Myocyte (in vitro differentiated cells): ENCODE results near the gene PARD3B. TPM values are rescaled to one million over a fixed set of nuclear protein-coding genes. Genes with fewer than 3 reads are reported as not detected.

ENCODE experiments used
- DNase-seq: peaks from one replicate; pipeline ENCODE4 v3.0.0-alpha.2; 2012; ENCODE audit warnings: low read depth
- total RNA-seq: library from RNA; depleted of rRNA; stranded (reverse); fragments of >200 nt; gene quantifications from 2 replicates; pipeline ENCODE4 v1.2.3, GENCODE V29; 2014

Gene PARD3B
- total RNA-seq, 1 donor from 2014 or later = 7.2 TPM

DNA sequence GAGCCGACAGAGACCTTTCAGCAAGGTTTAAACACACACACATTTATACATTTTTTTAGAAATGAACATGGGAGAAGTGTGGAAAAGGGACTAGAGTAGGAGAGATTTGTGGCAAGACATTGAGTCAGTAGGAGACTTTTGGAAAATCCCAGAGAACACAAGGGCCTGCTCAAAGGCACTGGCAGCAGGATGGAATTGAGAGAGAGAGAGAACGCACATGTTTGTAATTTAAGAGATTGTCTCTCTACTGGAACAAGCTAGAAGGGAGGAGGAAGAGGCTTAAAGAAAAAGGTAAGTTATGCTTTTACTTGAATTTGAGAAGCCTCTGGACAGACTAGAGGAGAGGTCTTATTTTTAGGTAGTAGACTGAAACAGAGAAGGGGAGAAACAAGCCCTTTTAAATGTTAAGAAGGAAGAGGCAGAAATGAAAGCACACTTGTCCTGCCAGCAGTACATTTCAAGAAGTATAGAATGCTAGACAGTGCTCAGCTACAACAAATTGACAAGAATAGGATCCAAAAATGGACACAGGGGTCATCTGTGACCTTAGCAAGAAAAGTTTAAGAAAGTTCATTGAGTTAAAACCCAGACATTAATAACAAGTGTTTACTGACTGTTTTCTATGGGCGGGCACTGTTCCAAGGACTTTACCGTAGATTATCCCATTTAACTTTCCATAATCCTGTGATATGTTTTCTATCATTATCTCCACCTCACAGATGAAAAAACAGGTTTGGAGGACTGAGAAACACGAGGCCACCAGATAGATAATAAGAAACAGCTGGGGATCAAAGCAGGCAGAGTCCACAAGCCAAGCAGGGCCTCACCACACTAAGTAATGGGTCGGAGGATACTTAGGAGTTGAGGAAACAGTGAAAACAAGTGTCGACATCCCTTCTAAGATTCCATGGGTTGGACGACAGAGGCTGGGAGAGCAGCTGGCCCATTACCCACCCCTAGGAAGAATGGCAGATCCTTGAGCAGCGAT is 830.5 kb downstream of the PARD3B start:
- DNase-seq = peak; percentile 23

DNA sequence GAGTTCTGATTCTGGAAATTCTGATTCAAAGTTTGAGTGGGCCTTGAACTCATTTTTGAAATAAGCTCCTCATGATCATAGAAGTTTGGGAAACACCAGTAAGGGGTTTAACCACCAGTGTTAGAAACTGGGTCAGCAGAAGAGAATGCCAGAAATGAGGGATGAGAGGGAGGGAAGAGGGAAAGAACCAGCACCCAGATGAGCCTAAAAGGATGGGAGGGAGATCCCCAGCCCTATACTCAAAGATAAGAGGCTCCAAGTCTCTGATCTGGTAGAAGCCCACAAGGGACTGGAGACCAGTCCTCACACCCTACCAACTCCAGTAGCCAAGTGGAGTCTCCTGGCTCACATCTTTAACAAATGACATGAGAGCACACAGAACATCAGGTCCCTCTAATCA is 832.0 kb downstream of the PARD3B start:
- DNase-seq = no peak

DNA sequence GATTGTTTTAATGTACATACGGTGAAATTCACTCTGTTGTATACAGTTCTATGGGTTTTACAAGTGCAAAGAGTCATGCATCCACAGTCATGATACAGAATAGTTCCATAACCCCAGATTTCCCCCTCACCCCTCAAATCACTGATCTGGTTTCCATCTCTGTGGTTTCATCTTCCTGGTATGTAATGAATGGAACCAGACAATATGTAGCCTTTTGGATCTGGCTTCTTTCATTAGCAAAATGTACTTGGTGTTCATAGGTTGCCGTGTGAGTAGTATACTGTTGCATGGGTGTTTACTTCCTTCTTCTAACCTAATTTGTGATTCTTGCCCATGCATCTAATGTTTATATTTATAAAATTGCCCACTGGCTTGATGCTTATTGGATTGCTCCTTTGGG is 838.3 kb downstream of the PARD3B start:
- DNase-seq = no peak

DNA sequence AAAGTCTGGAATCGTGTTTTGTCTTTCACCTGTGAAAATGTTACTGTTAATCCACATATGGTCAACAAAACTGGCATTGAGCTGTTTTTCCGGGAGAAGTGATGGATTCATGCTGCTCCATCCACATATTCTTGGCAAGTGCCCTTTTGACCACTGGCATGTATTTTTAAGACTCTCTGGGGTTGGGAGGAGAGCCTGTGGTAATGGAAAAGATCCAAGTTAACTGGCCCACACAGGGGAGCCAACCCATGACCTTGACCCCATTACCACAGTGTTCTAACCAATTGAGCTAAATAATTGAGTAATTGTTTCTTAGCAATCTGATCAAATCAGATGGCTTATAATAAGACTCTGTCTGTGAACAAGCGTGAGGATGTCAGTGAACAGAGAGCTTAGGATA is 840.8 kb downstream of the PARD3B start:
- peak; percentile 86 for DNase-seq

DNA sequence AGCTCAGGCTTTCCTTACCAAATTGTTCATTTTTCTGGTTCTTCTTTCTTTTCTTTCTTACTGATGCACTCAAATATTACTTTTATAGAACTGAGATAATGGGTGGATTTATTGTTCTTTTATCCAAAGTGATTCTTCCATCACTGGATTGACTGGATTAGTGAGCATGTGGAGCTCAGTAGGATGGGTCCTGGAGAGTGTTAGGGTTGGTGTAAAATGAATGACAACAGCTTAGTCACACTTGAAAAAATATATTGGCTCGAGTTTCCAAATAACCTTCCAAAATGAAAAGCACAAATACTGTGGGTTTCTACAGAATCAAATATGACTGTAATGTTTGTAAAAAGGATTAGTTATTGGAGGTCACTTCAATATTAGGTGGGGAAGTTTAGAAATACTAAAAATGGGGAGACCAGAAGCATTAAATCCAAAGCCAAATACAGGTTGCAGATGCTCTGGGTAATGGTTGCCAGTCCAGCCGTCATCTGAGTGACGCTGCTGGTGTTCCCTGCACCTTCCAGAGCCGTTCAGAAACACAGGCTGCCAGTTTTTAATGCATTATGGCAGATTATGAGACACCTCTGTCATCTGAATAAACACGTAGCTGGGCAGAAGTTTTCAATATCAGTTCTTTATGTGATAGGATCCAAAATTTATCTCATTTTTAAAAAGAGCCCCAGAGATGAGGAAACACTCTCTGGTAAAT is 842.2 kb downstream of the PARD3B start:
- no peak for DNase-seq

DNA sequence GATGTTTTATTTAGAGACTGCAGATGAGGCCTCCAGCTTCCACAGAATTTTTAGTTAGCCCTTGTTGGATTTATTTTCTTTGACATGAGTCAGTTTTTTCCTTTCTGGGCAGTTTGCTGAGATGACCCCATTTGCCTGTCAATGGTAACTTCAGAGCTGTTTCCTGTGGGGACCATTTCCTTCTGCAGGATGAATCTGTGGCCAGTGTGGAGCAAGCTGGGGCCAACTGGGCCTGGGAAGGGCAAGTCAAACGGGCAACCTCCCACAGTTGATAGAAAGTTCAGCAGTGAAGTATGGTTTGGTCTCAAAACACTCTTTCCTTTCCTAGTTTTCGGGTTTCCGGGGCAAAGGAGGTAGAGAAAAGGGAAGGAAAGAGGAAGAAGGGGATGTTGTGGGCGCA is 845.6 kb downstream of the PARD3B start:
- DNase-seq = no peak

DNA sequence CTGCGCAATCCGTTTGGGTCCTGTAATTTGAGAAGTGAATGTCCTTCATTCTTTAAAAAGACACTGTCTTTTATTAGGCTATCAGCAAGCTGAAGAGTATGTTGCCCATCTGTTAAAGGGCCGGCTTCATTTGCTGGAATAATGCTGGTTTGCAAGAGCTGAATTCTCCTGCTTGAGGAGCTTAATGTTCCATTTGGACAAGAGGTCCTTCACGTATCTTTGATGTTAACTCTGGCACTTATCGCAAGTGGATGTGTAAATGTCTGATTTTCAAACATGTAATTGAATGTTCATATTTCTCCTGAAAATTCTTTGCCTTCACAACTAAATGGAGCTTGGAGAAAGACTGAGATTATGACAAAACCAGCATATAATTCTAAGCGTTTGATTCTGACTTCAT is 856.2 kb downstream of the PARD3B start:
- no peak for DNase-seq

DNA sequence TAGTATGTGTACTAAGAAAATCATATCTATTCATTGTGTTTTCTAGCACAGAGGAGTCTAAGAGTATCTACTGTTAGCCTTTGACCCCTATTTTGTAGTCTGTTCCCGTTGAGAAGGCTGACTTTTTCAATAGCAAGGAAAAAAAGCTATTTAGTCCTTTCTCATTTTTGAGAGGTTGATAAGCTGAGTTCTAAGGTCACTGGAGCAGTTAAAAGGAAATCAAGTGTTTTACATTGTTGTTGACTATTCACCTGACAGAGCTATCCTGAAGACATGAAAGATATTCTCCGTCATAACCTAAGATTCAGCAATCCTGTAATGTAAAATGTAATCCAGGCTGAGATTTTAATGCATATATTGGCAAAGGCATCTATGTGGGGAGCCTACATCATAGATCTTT is 856.7 kb downstream of the PARD3B start:
- DNase-seq = no peak

DNA sequence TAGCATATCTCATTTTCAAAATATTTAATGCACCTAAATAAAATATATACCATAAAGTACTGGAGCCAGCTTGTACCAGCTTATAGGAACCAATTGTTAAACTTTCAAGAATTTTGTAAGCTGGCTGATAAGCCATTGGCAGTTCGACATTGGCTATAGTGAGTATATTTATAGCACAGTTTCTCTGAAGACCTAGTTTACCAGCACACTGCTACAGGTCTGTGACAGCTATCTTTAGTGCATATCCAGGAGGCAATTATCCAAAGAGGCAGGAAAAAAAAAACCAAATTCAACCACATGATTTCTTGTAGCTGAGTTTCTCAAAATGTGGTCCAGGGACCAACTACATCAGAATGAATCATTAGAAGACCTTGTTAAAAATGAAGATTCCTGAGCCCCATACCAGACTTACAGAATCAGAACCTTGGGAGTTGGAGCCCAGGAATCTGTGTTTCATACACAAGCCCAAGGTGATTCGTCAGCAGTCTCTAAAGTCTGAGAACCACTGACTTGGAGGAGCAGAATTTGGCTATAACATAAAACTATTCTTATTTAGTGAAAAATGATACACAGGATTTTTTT is 858.1 kb downstream of the PARD3B start:
- DNase-seq = peak; percentile 22

DNA sequence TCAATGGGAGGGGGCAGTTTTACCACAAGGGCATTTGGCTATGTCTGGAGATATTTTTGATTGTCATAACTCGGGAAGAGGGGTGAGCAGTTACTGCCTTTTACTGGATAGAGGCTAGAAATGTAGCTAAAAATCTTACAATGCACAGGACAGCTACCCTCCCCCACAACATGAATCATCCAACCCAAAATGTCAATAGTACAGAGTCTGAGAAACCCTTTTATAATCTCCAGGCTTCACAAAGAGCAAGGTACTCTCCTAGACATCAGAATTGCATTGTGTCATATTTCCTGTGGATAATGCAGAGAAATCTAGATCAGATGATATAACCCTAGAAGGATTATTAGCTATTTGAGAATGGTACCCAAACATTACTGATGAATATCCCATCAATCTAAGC is 859.9 kb downstream of the PARD3B start:
- DNase-seq = no peak

DNA sequence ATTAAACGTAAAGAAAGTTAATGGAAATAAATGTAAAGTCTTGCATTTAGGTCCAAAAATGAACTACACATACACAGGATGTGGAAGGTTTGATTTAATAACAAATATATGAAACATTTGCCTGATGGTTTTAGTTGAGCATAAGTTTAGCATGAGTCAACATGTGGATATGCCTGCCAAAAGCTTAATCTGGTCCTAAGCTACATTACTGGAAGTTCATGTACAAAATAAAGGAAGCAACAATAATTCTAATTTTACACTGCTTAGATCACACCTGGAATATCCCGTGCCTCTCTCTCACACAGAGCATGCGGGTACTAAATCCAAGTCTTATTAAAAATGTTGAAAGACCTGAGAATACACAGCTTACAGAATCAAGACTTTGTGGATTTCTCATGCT is 860.5 kb downstream of the PARD3B start:
- DNase-seq = peak; percentile 53

DNA sequence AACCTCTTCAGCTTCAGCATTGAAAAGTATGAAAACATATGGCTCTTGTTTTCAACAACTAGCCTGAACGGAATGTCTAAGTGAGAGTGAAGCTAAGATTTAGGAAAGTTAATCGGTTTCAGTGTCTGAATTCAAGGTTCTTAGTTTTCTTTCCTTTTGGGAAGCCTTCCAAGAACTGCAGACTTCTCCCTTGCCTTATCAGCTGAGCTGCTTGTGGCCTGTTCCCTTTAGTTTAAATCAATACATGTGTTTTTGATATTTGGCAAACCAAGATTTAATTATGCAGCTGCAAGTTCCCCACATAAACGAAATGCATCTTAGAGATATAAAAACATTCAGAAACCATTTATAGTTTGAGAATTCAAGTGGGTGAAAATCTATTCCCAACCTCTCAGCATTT is 862.7 kb downstream of the PARD3B start:
- DNase-seq = no peak

DNA sequence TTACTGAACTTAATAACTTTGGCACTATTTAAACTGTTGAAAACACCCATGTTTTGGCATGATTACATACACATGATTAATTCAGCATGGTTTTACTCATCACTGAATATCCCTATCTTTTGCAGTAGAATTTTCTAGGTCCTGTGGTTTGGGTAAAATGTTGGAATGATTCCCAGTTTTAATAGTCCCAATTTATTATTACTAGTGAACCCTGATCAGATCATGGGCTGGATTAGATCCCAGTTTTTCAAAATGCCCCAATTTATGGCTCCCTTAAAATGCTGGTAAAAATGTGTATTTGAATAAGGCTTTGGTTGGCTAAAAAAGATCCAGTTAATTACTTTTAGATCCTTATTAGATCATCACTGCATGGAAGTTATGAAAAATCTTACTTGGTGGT is 863.4 kb downstream of the PARD3B start:
- no peak for DNase-seq

DNA sequence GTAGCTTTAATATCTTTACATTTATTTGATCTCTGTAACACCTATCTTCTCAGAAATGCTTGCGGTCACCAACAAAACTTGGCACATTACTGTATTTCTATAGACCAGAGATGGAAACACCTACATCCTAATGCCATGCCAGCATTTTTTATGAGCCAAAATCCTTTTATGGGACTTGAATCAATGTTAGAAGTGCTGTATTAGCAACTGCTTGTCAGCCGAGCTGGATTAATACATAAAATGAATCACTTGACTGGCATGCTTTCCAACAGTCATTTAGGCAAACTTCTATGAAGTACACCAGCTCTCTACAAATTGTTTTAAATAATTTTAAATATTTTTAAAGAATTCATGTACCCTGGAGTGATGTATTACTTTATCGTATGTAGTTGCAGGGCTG is 864.1 kb downstream of the PARD3B start:
- DNase-seq = no peak

DNA sequence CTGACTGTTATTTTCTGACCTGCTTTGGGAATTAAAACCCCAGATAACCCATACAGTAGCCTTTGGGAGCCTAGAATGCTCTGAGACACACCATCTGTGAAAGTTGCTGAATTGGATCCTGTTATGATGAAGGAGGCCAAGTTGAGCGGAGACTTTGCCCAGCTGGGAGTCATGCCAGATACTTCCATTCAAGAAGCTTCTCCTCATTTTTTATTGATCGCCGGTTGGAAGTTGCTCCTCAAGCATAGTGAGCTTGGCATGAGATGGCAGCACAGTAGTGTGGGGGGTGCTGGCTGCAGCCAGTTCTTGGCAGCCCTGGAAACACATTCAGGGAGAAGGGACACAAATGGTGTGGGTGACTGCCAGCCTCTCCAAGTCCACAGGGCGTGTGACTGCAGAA is 866.3 kb downstream of the PARD3B start:
- DNase-seq = no peak

DNA sequence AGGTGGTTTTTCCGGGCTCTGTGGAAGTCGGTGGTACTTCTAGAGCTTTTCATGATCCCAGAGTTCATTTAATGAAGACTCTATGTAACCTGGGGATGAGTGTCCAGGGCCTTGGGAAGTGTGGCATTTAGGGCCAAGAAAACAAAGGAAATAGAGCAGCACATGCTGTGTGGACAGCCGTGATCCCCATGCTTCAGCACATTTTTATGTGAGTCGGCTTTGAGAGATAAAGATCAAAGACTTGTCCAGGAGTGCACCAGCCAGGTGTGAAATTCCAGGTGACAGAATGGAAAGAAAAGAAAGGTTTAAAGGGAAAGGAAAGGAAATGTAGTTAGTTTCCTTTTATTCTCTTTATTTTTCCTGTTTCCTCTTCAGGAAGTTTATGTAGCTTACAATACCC is 879.1 kb downstream of the PARD3B start:
- DNase-seq = no peak

DNA sequence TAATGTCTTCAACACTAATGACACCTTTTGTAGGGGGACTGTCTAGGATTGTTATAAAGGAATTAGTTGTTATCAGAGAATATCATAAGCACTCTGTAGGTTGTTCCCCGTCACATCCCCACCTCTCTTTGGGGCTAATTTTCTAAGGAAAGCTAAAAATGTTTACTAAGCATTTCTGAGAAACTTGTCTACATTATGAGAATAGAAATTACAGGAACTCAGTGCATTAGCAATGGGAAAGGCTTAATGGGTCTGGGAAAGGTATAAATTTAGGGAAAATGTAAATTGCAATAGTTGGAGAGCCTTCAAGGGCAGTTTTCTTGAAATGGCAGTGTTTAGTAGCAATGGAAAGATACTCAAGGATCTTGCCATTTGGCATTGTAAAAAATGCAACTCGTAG is 879.8 kb downstream of the PARD3B start:
- no peak for DNase-seq

DNA sequence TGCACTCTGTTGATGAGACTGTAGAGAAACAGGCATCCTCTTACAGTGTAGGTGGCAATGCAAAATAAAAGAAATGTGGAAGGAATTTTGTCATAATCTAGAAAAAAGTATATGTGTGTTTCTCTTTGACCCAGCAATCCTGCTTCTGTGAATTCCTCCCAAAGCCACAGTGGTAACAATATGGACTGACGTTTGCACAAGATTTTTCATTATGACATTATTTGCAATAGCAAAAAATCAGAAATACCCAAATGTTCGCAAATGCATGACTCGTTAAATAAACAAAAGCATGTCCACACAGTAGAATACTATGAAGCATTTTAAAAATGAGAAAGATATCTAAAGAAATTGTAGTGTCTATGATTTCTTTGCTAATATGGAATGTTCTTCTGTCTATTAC is 881.8 kb downstream of the PARD3B start:
- DNase-seq = no peak

DNA sequence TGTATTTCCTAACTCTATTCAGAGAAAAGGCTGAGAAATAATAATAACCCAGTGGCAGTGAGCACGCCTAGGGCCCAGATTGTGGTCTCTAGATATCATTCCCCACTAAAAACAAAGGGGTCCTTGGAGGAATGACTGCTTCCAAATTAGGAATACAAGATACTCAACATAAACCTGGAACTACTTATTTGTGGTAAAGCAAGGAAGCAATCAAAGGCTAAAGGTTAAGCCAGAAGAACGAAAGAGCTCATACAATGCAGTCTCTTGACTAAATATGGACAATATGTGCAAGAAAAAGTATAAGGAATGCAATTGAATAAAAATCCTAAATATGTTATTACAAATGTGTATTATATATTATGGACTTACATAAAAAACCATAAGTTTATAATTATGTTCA is 883.5 kb downstream of the PARD3B start:
- no peak for DNase-seq

DNA sequence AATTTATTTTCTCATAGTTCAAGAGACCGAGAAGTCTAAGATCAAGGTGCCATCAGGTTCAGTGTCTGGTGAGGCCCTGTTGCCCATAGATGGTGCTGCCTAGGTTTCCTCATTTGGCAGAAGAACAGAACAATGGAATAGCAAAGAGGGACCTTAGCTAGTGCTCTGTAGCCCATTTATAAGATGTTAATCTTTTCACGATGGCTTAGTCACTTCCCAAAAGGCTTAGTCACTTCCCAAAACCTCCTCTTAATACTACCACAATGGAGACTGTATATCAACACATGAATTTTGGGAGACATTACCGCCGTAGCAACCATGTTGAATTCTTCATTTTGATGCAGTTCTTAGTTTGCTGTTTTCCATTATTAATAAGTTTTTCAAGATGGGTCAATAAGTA is 890.7 kb downstream of the PARD3B start:
- DNase-seq = no peak

DNA sequence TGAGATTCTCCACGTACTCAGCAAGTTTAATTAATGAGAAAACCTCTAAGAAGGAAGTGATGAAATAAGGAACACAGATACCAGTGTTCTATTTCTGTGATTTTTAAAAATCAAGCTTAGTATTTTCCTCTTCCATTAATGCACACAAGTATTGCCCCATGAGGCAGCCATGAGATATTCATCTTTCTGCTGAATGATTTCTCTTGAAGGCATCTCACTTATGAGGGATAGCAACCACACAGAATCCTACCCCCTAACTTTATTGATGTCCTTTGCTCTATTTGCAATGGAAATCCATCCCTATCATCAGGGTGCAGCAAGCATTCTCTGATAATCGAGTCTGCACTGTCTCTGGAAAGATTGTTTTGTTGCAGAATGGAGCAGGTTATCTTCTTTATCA is 893.0 kb downstream of the PARD3B start:
- no peak for DNase-seq

DNA sequence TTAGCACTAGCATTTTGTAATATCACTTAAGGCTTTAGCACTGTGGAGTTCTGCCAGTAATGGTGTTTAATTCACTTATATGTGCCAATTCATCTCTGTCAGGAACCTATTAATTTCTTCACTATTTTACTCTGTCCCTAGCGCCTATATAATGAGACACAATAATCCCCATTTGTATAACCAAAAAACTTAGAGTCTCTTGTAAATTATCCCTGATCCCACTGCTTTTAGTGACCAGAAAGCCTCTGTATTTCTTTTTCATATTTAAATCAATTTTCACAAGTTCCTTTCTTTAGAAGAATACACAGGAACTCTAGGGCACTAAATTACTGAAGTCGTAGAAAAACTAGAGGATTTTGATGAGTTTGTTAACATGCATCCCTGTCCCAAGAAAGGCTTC is 894.3 kb downstream of the PARD3B start:
- DNase-seq = no peak
